Esophagus squamous epithelium (tissue), 4 donors: ENCODE data around the gene BICRA.

Source experiments
- POLR2A ChIP-seq, 4 donors: fragments of 450-650 bp; IDR thresholded peaks; one replicate each; pipeline ENCODE4 v1.6.1; 2017; ENCODE audit warnings: antibody characterized with exemption in 4 of 4, mild to moderate bottlenecking in 4 of 4, moderate library complexity in 3 of 4
- TF ChIP-seq, protein P1 (sequence below), 6 experiments: fragments of 450-650 bp in 4 of 6; fragments of 200-600 bp in 2 of 6; sonication (generic) in 2 of 6; IDR thresholded peaks; one replicate each; pipeline ENCODE4 v1.5.1; 2016 to 2019; ENCODE audit warnings: antibody characterized with exemption in 6 of 6, mild to moderate bottlenecking in 4 of 6, moderate library complexity in 4 of 6

DNA sequence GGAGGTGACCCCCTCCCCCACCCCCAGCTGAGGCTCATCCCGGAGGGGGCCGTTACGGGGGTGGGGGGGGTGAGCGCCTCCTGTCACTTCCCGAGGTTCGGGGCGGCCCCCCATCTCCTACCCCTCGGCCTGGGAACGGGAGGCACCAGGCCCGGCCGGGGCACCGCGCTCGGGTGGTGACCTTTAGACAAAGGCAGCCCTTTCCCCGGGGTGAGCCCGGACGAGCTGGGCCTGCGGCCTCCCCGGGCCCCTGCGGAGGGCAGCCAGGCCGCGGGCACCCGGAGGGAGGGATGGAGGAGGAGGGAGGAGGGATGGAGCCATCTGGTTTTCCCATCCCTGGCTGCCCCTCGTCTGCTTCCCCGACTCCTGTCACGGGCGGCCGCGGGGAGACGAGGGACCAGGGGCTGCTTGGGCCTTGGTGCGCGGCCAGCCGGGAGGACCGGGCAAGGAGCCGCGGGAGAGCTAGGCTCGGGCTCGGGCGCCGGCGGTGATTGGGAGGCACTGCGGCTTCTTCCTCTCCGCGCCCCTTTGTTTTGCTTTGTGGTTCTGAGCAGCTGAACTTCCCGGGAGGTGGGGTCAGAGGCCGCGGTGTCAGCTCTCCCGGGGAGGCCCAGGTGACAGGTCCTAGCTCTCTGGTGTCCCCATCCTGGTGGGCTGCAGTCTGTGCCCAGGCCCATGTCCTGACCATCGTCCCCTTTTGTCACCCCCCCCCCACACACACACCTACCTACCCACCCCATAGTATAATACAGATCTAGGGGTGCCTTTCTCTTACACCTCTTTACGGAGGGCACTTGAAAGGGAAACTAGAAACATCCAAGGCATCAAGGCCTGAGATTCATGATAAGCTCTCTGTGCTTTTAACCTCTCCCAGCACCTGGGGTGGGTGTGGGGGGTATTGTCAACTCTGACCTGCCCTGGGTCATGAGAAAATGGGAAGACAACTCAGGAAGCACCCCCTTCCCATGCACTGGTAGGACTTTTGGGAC lies 1.3 kb downstream of the BICRA start:
- TF ChIP-seq, protein P1, sequence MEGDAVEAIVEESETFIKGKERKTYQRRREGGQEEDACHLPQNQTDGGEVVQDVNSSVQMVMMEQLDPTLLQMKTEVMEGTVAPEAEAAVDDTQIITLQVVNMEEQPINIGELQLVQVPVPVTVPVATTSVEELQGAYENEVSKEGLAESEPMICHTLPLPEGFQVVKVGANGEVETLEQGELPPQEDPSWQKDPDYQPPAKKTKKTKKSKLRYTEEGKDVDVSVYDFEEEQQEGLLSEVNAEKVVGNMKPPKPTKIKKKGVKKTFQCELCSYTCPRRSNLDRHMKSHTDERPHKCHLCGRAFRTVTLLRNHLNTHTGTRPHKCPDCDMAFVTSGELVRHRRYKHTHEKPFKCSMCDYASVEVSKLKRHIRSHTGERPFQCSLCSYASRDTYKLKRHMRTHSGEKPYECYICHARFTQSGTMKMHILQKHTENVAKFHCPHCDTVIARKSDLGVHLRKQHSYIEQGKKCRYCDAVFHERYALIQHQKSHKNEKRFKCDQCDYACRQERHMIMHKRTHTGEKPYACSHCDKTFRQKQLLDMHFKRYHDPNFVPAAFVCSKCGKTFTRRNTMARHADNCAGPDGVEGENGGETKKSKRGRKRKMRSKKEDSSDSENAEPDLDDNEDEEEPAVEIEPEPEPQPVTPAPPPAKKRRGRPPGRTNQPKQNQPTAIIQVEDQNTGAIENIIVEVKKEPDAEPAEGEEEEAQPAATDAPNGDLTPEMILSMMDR (IDR thresholded peaks at IDR 0.05), result peak in 1 of 6 experiments; percentile 8
- TF ChIP-seq POLR2A (IDR thresholded peaks at IDR 0.05), result peak in 1 of 4 donors; percentile 49
